HUES48 (cell line): ENCODE results near the gene CDT1.
"Not testable (repeated sequence)": the region's sequence is repeated elsewhere in the genome, so short reads cannot be mapped to it uniquely, and the experiment has no call there.

Source experiments
- H3K27ac ChIP-seq: one replicate; pipeline ENCODE4 v1.7.0; 2013; ENCODE audit warnings: low read depth, low read length, inconsistent platforms
- H3K27me3 ChIP-seq: 2 replicates; pipeline ENCODE4 v1.6.1; 2013; ENCODE audit warnings: mild to moderate bottlenecking, low read length; ENCODE audit not compliant: control insufficient read depth, insufficient read depth
- H3K36me3 ChIP-seq: 2 replicates; pipeline ENCODE4 v1.6.1; 2013; ENCODE audit warnings: low read length; ENCODE audit not compliant: control insufficient read depth, insufficient read depth
- H3K4me1 ChIP-seq: 2 replicates; pipeline ENCODE4 v1.6.1; 2013; ENCODE audit warnings: mild to moderate bottlenecking, low read length; ENCODE audit not compliant: control insufficient read depth, insufficient read depth
- H3K4me3 ChIP-seq: 2 replicates; pipeline ENCODE4 v1.5.1; 2013; ENCODE audit warnings: mild to moderate bottlenecking, low read depth, low read length
- H3K9ac ChIP-seq: 2 replicates; pipeline ENCODE4 v1.6.1; 2013; ENCODE audit warnings: mild to moderate bottlenecking, low read depth, low read length, moderate library complexity
- H3K9me3 ChIP-seq: 2 replicates; pipeline ENCODE4 v1.6.1; 2013; ENCODE audit warnings: low read length; ENCODE audit not compliant: control insufficient read depth, insufficient read depth

CDT1 gene

DNA sequence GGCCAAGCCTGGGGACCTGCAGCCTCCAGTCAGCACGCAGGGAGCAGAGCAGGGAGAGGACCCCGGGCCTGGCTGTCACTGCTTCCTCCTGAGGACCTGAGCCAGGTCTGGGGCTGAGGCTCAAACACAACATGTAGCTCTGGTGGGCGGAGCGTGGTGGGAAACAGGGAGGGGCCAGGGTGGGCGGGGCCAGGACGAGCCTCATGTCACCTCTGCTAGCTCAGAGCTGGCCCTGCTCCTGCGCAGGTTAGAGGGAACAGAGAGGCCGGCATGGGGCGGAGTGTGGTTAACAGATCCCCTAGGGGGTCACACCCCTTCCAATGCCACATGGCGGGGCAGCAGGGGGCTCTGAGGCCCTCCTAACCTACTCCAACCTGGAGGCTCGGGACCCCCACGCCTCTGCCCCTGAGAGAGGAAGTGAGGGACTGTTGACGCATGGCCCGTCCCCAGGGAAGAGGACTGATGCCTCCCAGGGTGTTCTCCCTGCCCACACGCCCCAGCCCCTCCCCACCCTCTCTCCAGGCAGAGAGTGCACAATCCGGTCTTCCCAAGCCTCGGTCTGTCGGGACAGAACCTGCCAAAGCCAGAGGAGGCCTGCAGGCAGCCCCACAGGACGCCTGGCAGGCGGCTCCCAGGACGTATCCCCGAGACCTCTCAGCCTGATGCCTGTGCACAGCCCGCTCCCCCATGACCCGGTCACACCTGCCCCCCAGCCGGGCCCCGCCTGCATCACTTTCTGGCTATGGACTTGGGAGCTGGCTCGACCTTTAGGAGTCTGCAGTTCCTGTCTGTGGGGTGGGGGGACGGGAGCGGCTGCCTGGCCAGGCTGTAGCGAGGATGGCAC is 33.8 kb upstream of the CDT1 start:
- H3K27me3 ChIP-seq: no peaks in the 10 kb centered on the region; the same call in 1 of the 2 replicates
- peak overlapping the region; percentile 28; the same call in 1 of the 2 replicates for H3K4me3 ChIP-seq
- peaks cover 35% of the 10 kb centered on the region for H3K4me1 ChIP-seq
- H3K9me3 ChIP-seq: no peaks in the 10 kb centered on the region
- H3K27ac ChIP-seq: peak overlapping the region; percentile 68
- no peak overlapping the region for H3K9ac ChIP-seq
- H3K36me3 ChIP-seq: no peaks in the 10 kb centered on the region

DNA sequence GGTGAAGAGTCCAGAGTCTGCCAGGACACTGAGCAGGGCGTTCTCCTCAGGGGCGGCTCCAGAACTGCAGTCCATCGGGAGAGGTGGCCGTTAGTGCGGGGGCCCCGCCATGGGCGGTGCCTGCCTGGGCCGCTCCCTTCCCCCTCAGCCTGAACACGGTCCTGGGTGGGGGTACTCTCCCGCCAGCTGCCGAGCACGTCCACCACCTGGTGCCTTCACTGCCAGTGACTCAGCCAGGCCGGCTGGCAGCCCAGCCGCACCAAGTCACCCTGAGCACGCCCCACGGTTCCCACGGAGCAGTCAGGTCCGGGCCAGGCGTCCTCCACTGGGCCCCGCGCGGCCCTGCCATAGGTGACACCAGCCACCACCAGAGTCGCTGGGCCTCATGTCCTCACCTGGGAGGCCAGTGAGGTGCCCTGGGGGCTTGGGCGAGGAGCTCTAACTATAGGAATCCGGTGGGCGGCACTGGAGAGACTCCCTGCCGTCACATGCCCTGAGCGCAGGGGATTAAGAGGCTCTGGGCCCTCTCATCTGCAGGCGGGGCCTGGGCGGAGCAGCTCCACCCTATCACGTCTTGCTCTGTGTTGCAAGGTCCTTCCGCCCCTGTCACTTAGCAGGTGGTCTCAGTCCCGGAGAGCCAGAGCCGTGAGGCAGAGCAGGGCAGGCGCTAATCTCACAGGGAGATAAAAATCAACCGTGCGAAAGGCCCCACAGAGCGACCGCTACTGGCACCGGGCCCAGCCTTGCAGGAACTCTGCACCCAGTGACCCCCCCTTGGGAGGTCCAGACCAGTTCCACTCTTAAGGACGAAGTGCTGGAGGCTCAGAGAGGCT is 32.9 kb upstream of the CDT1 start:
- Histone ChIP-seq H3K27ac (peak overlapping the region; percentile 68), H3K4me3 (peak overlapping the region; percentile 28; the same call in 1 of the 2 replicates), H3K9ac (no peak overlapping the region), H3K9me3 (no peaks in the 10 kb centered on the region), H3K4me1 (peaks cover 30% of the 10 kb centered on the region), H3K36me3 (no peaks in the 10 kb centered on the region), H3K27me3 (no peaks in the 10 kb centered on the region; the same call in 1 of the 2 replicates)

DNA sequence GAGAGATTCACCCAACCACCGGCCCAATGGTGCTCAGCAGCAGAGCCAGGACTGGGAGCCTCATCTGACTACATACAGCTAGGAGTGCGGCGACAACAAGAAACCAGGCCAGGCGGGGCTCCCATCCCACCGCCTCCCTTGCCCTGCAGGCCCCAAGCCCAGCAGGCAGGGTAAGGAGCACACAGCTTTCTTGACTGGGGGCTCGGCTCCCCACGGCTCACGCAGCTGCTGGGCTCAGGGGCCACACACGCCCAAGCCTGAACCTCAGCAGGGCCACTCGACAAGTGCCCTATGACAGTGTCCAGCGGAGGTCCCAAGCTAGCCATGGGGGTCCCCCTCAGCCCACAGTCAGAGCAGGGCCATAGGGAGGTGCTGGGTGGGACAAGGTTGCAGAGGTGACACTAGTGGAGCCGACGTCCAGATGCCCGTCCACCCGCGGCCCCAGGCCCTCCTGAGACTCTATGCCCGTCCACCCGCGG is 32.3 kb upstream of the CDT1 start:
- no peak overlapping the region for H3K4me3 ChIP-seq
- H3K4me1 ChIP-seq: peaks cover 30% of the 10 kb centered on the region
- H3K36me3 ChIP-seq: no peaks in the 10 kb centered on the region
- no peaks in the 10 kb centered on the region for H3K9me3 ChIP-seq
- no peak overlapping the region for H3K9ac ChIP-seq
- H3K27ac ChIP-seq: no peak overlapping the region
- no peaks in the 10 kb centered on the region; the same call in 1 of the 2 replicates for H3K27me3 ChIP-seq

DNA sequence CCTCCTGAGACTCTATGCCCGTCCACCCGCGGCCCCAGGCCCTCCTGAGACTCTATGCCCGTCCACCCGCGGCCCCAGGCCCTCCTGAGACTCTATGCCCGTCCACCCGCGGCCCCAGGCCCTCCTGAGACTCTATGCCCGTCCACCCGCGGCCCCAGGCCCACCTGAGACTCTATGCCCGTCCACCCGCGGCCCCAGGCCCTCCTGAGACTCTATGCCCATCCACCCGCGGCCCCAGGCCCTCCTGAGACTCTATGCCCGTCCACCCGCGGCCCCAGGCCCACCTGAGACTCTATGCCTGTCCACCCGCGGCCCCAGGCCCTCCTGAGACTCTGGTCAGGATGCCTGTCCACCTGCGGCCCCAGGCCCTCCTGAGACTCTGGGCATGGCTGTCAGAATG is 31.8 kb upstream of the CDT1 start:
- H3K4me1 ChIP-seq: peaks cover 30% of the 10 kb centered on the region

DNA sequence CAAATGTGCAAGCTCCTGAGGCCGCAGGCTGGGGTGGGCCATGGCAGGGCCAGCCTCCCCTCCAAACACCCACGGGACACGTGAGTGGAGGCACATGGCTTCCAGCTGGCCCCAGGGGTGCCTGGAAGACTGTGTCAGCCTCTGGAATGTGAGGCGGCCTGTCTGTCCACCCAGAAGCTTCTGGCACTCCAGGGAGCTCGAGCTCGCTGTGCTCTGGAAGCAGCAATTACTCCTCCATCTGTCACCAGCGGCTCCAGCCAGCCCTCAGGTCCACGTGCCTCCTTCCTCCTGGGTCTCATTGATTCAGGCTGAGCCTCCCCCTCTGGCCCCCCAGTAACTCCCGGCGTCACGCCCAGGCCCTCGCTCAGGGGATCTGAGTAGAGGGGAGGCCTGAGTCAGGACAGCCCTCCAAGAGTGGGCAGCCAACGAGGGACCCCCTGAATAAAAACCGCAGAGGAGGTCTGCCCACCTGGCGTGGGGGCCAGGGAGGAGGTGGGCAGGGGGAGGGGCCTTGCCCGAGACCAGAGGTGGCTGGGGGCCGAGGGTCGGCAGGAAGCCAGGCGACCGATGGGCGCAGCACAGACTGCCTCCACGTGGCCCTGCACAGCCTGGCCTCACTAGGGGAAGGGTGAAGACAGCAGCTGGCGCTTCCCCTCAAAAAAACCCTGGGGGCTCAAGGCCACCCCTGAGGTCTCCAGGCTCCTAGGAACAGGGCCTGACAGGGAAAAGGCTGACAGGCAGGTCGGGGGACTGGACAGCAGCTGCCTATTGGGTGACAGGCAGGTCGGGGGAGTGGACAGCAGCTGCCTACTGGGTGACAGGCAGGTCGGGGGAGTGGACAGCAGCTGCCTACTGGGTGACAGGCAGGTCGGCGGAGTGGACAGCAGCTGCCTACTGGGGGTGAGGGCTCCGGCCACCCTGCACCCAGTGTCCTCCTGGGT is 30.4 kb upstream of the CDT1 start:
- Histone ChIP-seq H3K9ac (no peak overlapping the region), H3K4me1 (peaks cover 35% of the 10 kb centered on the region), H3K27ac (no peak overlapping the region)

More for the DNA sequence above, 31.8 kb upstream of the CDT1 start:
- not testable (repeated sequence) for H3K9me3 ChIP-seq, H3K27me3 ChIP-seq, H3K27ac ChIP-seq, H3K9ac ChIP-seq, H3K36me3 ChIP-seq, H3K4me3 ChIP-seq

DNA sequence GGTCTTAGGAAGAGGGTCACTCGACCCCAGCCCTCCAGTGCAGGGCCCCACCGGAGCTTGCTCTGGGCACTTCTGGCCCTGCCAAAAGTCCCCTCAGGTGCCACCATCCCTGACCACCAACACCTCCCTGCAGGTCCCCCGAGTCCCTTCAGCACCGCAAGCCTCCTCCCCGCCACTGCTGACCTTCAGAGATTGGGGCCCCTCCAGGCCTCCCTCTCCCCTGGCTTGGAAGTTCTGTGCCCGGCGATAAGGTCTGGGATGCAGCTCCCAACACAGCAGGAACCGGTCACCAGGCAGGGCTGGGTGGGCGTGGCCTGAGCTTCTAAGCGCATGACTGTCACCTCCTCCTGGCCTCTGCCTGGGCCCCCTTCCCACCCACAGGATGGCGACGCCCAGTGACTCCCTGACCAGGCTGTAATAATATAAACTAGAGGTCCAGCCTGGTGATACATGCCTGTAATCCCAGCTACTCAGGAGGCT is 29.7 kb upstream of the CDT1 start:
- peaks cover 37% of the 10 kb centered on the region for H3K4me1 ChIP-seq
- no peaks in the 10 kb centered on the region for H3K36me3 ChIP-seq
- no peak overlapping the region for H3K9ac ChIP-seq
- no peaks in the 10 kb centered on the region; the same call in 1 of the 2 replicates for H3K27me3 ChIP-seq
- no peak overlapping the region for H3K27ac ChIP-seq
- no peaks in the 10 kb centered on the region for H3K9me3 ChIP-seq
- H3K4me3 ChIP-seq: no peak overlapping the region

More for the DNA sequence above, 30.4 kb upstream of the CDT1 start:
- Histone ChIP-seq H3K27me3 (no peaks in the 10 kb centered on the region; the same call in 1 of the 2 replicates), H3K36me3 (no peaks in the 10 kb centered on the region), H3K4me3 (no peak overlapping the region), H3K9me3 (no peaks in the 10 kb centered on the region)

DNA sequence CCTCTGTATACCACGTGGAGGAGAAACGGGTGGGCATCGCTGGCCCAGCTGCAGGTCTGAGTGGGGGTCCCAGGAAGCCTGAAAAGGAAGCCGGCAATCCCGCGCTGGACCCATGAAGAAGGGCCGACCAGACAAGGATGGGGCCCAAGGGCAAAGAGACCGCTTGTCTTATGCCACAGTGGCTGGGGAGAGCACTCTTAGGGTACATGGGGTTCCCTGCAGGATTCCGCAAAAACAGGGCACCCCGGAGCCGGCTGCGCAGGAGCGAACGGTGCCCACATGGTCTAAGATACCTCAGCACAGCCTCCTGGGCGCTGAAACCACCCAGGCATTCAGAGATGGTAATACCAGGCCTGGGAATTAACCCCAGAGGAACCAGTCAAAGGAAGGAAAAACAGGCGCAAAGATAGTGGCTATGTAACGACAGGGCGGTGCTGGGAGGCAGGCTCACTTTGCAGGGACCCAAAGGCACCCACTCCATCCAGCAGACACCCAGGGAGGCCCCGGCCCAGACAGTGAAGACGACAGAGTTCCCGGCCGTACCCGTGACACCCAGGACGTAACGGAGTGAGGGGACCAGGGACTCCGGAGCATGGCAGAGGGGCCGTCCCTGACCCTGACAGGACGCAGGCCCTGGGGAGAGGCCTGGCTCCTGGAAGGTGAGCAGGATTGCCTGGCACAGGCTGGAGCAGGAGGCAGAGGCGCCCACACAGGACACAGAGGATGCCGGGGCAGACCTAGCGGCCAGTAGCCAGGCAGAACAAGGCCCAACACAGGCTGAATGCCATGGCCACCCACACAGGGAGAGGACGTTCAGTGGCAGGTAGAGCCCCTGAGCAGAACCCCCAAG is 28.8 kb upstream of the CDT1 start:
- H3K4me1 ChIP-seq: peaks cover 31% of the 10 kb centered on the region
- no peak overlapping the region for H3K27ac ChIP-seq
- no peaks in the 10 kb centered on the region for H3K9me3 ChIP-seq
- H3K27me3 ChIP-seq: no peaks in the 10 kb centered on the region; the same call in 1 of the 2 replicates
- no peak overlapping the region for H3K4me3 ChIP-seq
- no peak overlapping the region for H3K9ac ChIP-seq
- no peaks in the 10 kb centered on the region for H3K36me3 ChIP-seq

DNA sequence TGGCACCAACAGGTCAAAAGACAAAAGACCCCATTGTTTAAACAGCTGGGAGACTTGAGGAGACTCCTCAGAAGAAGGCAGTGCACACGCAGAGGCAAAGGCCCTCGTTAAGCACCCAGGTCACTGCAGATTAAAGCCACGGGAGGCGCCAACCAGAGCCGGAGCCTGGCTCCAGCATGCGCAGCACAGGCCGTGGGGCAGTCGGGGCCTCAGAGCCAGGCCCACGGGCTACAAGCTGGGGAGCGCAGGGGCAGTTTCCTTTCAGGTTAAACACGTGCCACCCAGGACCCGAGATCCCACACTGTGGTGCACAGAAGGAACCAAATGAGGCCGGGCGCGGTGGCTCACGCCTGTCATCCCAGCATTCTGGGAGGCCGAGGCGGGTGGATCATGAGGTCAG is 27.8 kb upstream of the CDT1 start:
- H3K27me3 ChIP-seq: no peaks in the 10 kb centered on the region
- H3K4me3 ChIP-seq: no peak overlapping the region
- H3K27ac ChIP-seq: no peak overlapping the region
- H3K9me3 ChIP-seq: no peaks in the 10 kb centered on the region
- H3K9ac ChIP-seq: no peak overlapping the region
- peaks cover 20% of the 10 kb centered on the region for H3K4me1 ChIP-seq
- H3K36me3 ChIP-seq: no peaks in the 10 kb centered on the region

DNA sequence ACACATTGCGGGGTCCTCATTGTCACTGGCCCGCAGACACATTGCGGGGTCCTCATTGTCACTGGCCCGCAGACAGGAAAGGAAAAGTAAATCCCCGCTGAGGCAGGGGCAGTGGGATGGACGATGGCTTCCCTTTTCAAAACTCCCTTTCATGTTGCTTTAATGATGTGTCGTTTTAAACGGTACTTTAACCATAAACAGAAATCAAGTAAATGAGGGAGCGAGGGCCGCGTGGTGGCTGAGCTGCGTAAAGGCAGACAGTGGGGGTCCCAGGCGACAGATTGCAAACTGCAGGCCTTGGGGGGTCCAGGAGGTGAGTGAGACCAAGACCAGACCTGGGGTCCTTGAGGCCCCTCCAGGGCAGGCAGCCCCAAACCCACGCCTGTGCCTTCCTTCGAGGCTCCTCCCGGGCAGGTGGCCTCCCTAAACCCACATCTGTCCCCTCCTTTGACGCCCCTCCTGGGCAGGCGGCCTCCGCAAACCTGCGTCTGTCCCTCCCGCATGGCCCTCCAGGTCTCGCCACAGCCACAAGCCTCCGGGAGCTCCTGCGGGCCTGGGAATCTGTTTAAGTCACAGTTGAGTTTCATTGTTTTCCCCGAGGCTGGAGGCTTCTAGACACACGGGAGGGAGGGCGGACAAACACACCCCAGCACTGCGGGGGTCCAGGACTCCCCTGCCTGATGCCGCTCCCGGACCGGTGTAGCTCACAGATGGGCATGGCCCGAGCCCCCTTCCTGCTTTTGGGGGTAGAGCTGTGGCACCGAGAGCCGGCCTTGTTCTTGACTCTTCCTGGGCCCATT is 25.9 kb upstream of the CDT1 start:
- Histone ChIP-seq H3K9ac (no peak overlapping the region), H3K27me3 (no peaks in the 10 kb centered on the region), H3K9me3 (no peaks in the 10 kb centered on the region), H3K36me3 (no peaks in the 10 kb centered on the region), H3K27ac (no peak overlapping the region), H3K4me3 (no peak overlapping the region), H3K4me1 (peaks cover 15% of the 10 kb centered on the region; the same call in 1 of the 2 replicates)
